Body of pancreas (tissue), 4 donors: Measurements from ENCODE around the gene URB1. TPM values are rescaled to one million over a fixed set of nuclear protein-coding genes. Genes with fewer than 3 reads are reported as not detected.
"Not testable (repeated sequence)": the region's sequence is repeated elsewhere in the genome, so short reads cannot be mapped to it uniquely, and the experiment has no call there.

Experiments
- ATAC-seq: fragments of 150-250 bp; one replicate; pipeline ENCODE4 v1.9.1; 2016
- DNase-seq, 4 donors: peaks; one replicate each; pipeline ENCODE4 v3.0.0-alpha.2; 2019
- H3K27ac ChIP-seq, 4 donors: fragments of 200-600 bp; sonication (generic); 1 replicate in 3 of 4; 2 replicates in 1 of 4; pipeline versions ENCODE4 v1.5.1 to v1.6.1; 2016 to 2019; ENCODE audit warnings: mild to moderate bottlenecking in 1 of 4, mixed read lengths in 1 of 4, moderate library complexity in 1 of 4
- H3K27me3 ChIP-seq, 2 donors: fragments of 200-600 bp; sonication (generic); one replicate each; pipeline ENCODE4 v1.6.0; 2016; ENCODE audit warnings: mild to moderate bottlenecking in 1 of 2
- H3K36me3 ChIP-seq, 2 donors: fragments of 200-600 bp; sonication (generic); replicated peaks in 1 of 2; 2 replicates each; pipeline ENCODE4 v1.5.1; 2016; ENCODE audit warnings: low read depth in 2 of 2; ENCODE audit not compliant: insufficient read depth in 1 of 2
- H3K4me1 ChIP-seq: fragments of 200-600 bp; sonication (generic); one replicate; pipeline ENCODE4 v1.6.0; 2016
- H3K4me3 ChIP-seq, 2 donors: fragments of 200-600 bp; sonication (generic); 1 replicate in 1 of 2; 2 replicates in 1 of 2; pipeline ENCODE4 v1.5.1; 2016 to 2019
- H3K9me3 ChIP-seq, 3 donors: fragments of 200-600 bp; sonication (generic); 1 replicate in 2 of 3; 2 replicates in 1 of 3; pipeline ENCODE4 v1.5.1; 2016
- POLR2A ChIP-seq, 3 donors: fragments of 450-650 bp; IDR thresholded peaks; one replicate each; pipeline ENCODE4 v1.6.1; 2016; ENCODE audit warnings: antibody characterized with exemption in 3 of 3, mild to moderate bottlenecking in 2 of 3
- WGBS, 2 donors: methylation state at CpG; one replicate each; pipeline ENCODE4 v1.1.5; 2017; 5-methylcytosine and 5-hydroxymethylcytosine counted together
- intact Hi-C: fragments of 100-400 bp; cut with DNase I; formaldehyde crosslinking; loops from one replicate; pipeline ENCODE4 v1.15.1; 2023
- total RNA-seq, 2 donors: library from RNA; depleted of rRNA; stranded (reverse); fragments of >200 nt; gene quantifications; one replicate each; pipeline ENCODE4 v1.1.0, GENCODE V29; 2016
- TF ChIP-seq, protein P1 (sequence below), 7 experiments: fragments of 450-650 bp in 4 of 7; fragments of 200-600 bp in 3 of 7; sonication (generic) in 3 of 7; IDR thresholded peaks; one replicate each; pipeline ENCODE4 v1.5.1; 2016 to 2019; ENCODE audit warnings: antibody characterized with exemption in 7 of 7

URB1 gene
- total RNA-seq, 2 donors from 2014 or later, result 10.1 to 11.2 TPM

DNA sequence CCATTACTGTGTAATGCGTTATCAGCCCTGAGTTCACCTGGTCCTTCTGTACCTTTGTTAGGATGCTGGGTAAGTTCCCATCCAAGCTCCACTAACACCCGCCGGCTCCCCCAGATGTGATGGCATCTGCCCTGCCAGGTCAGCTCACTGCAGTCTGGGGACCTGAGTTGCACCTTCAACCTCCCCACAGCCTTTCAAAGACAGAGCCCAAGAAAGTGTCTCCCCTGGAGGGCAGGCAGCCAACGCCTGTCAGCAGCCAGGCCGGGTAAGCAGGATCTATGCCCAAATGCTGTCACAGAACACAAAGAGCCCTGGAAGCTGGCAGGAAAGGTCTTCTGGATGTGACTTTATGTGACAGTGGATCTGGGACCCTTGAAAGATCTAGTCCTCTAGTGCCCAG, 80.5 kb downstream of the URB1 start:
- no peak for DNase-seq

DNA sequence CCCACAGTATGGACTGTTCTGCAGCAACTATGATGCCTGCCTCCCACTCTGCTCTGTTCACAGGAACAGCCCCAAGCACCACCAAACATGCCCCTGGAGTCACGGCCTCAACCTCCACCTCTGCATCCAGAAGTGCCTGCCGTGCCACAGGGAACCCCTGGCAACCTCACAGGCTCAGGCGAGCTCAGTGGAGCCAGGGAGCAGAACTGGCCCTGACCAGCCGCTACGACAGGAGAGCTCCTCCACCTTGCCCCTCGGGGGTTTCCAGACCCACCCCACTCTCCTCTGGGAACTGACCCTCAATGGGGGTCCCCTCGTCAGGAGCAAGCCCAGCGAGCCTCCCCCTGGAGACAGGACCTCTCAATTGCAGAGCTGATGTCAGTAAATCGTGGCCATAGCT, 81.2 kb downstream of the URB1 start:
- Histone ChIP-seq H3K9me3 (no peaks in the 10 kb centered on the region), H3K27ac (no peak overlapping the region), H3K4me1 (no peaks in the 10 kb centered on the region), H3K4me3 (no peak overlapping the region), H3K27me3 (no peaks in the 10 kb centered on the region), H3K36me3 (peaks cover 0 to 19% of the 10 kb centered on the region in 2 donors)
- WGBS, 2 donors, result 97 to 98% methylated on average over 8 to 9 of the region's 9 CpGs
- ATAC-seq, result no peak
- DNase-seq, result no peak
- no peak for TF ChIP-seq POLR2A (IDR thresholded peaks at IDR 0.05)
- TF ChIP-seq, protein P1, sequence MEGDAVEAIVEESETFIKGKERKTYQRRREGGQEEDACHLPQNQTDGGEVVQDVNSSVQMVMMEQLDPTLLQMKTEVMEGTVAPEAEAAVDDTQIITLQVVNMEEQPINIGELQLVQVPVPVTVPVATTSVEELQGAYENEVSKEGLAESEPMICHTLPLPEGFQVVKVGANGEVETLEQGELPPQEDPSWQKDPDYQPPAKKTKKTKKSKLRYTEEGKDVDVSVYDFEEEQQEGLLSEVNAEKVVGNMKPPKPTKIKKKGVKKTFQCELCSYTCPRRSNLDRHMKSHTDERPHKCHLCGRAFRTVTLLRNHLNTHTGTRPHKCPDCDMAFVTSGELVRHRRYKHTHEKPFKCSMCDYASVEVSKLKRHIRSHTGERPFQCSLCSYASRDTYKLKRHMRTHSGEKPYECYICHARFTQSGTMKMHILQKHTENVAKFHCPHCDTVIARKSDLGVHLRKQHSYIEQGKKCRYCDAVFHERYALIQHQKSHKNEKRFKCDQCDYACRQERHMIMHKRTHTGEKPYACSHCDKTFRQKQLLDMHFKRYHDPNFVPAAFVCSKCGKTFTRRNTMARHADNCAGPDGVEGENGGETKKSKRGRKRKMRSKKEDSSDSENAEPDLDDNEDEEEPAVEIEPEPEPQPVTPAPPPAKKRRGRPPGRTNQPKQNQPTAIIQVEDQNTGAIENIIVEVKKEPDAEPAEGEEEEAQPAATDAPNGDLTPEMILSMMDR (IDR thresholded peaks at IDR 0.05), result no peak
- intact Hi-C loops, result no loop called here

More for the DNA sequence above, 80.5 kb downstream of the URB1 start:
- H3K4me3 ChIP-seq, result no peak overlapping the region
- H3K36me3 ChIP-seq, result peaks cover 0 to 24% of the 10 kb centered on the region in 2 donors
- H3K27me3 ChIP-seq, result no peaks in the 10 kb centered on the region
- no peak for TF ChIP-seq POLR2A (IDR thresholded peaks at IDR 0.05)
- TF ChIP-seq, protein P1 (IDR thresholded peaks at IDR 0.05), result no peak
- H3K27ac ChIP-seq, result no peak overlapping the region
- no peaks in the 10 kb centered on the region for H3K9me3 ChIP-seq
- ATAC-seq, result no peak
- 81 to 93% methylated on average over 3 to 5 of the region's 5 CpGs for WGBS, 2 donors
- no peaks in the 10 kb centered on the region for H3K4me1 ChIP-seq
- intact Hi-C loops, result no loop called here

GRCh38 chr21:32310976-32311375, 81.8 kb downstream of the URB1 start:
- H3K9me3 ChIP-seq, ATAC-seq, H3K4me1 ChIP-seq, H3K27me3 ChIP-seq, H3K4me3 ChIP-seq, intact Hi-C loops, H3K27ac ChIP-seq, DNase-seq: not testable (repeated sequence)
- peaks cover 0 to 16% of the 10 kb centered on the region in 2 donors for H3K36me3 ChIP-seq
- 93 to 95% methylated on average over 9 of the region's 9 CpGs for WGBS, 2 donors

- no peak overlapping the region for H3K4me3 ChIP-seq
- TF ChIP-seq POLR2A (IDR thresholded peaks at IDR 0.05), result no peak
- TF ChIP-seq, protein P1 (IDR thresholded peaks at IDR 0.05), result no peak
- intact Hi-C loops, result no loop called here
- no peaks in the 10 kb centered on the region for H3K9me3 ChIP-seq
- H3K4me1 ChIP-seq, result no peaks in the 10 kb centered on the region
- DNase-seq (no peak), ATAC-seq (no peak)
- no peaks in the 10 kb centered on the region for H3K27me3 ChIP-seq
- WGBS, 2 donors, result 90 to 99% methylated on average over 5 to 7 of the region's 7 CpGs
- peaks cover 0 to 15% of the 10 kb centered on the region in 2 donors for H3K36me3 ChIP-seq
- H3K27ac ChIP-seq, result no peak overlapping the region
These were observed 82.8 kb downstream of the URB1 start for GRCh38 chr21:32309906-32310460.

DNA sequence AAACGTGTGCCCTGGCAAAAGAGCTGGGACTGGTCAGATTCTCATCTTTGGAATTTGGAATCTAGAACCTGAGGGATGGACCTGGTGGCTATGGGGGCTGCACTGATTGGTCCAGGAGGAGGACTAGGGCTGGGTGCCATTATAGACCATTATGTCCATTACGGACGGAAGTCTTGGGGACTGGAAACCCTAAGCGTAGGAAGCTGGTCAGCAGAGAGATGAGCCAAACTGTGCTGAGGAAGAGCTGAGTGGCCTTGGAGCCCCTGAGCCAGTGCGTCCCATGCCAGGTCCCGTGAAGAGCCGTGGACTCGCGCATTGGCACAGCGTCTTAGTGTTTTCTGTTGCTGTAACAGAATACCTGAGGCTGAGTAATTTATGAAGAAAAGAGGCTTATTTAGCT, 84.1 kb downstream of the URB1 start:
- 93 to 96% methylated on average over 5 to 10 of the region's 10 CpGs for WGBS, 2 donors
- Histone ChIP-seq H3K36me3 (peaks cover 0 to 9% of the 10 kb centered on the region in 2 donors), H3K27ac (no peak overlapping the region), H3K4me3 (no peak overlapping the region), H3K27me3 (no peaks in the 10 kb centered on the region), H3K4me1 (no peaks in the 10 kb centered on the region), H3K9me3 (no peaks in the 10 kb centered on the region)
- TF ChIP-seq, protein P1 (IDR thresholded peaks at IDR 0.05), result no peak
- TF ChIP-seq POLR2A (IDR thresholded peaks at IDR 0.05), result no peak
- DNase-seq (no peak), ATAC-seq (no peak)
- intact Hi-C loops, result no loop called here
